Measurements from ENCODE around the gene FAM177A1. TPM values are rescaled to one million over a fixed set of nuclear protein-coding genes. Genes with fewer than 3 reads are reported as not detected.

Gene FAM177A1
- polyA plus RNA-seq, 1 donor from 2014 or later, result 124 TPM

DNA sequence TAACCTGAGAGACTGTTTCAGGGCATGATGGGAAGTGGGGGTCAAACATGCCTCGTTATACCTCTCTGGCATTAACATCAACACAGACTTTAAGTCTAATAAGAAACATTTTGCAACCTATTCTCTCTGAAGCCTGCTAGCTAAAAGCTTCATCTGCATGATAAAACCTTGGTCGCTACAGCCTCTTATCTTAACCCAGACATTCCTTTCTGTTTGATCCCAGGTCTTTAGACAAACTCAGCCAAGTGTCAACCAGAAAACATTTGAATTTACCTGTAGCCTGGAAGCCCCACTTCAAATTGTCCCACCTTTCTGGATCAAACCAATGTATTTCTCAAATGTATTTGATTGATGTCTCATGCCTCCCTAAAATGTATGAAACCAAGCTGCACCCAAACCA lies 66.6 kb downstream of the FAM177A1 start:
- Histone ChIP-seq H3K4me3 (ENCODE audit: low read length) (no peak overlapping the region), H3K9me3 (ENCODE audit: low read length) (no peaks in the 10 kb centered on the region), H3K27me3 (ENCODE audit: insufficient read depth, low read depth, low read length) (no peaks in the 10 kb centered on the region), H4K20me1 (ENCODE audit: insufficient read depth) (no peaks in the 10 kb centered on the region), H3K36me3 (ENCODE audit: insufficient read depth, low read length) (peaks cover 20% of the 10 kb centered on the region), H3K9me2 (ENCODE audit: insufficient read depth, low read length) (no peaks in the 10 kb centered on the region), H3K9ac (ENCODE audit: low read length) (no peak overlapping the region), H2AFZ (ENCODE audit: low read depth, low read length) (no peak overlapping the region), H3K4me2 (ENCODE audit: low read length) (no peak overlapping the region), H3F3A (ENCODE audit: insufficient read depth, low read length, poor library complexity, severe bottlenecking) (no peaks in the 10 kb centered on the region), H3K27ac (ENCODE audit: low read length) (no peak overlapping the region), H3K79me2 (replicated peaks; ENCODE audit: insufficient read depth, low read length) (no peaks in the 10 kb centered on the region)
- no peak for TF ChIP-seq EP300 (conservative IDR thresholded peaks at IDR 0.05; ENCODE audit: poor library complexity, severe bottlenecking)
- TF ChIP-seq POLR2AphosphoS5 (IDR thresholded peaks at IDR 0.05), result no peak
- no peak for TF ChIP-seq RAD21 (conservative IDR thresholded peaks at IDR 0.05)
- no peak for TF ChIP-seq REST (IDR thresholded peaks at IDR 0.05; ENCODE audit: borderline replicate concordance)
- TF ChIP-seq CTCF (IDR thresholded peaks at IDR 0.05; ENCODE audit: poor library complexity, severe bottlenecking), result no peak
- no peak for TF ChIP-seq MXI1 (conservative IDR thresholded peaks at IDR 0.05; ENCODE audit: poor library complexity, severe bottlenecking)
- no peak for TF ChIP-seq SMC3 (conservative IDR thresholded peaks at IDR 0.05; ENCODE audit: poor library complexity)
- TF ChIP-seq EZH2 (IDR thresholded peaks at IDR 0.05; ENCODE audit: borderline replicate concordance, insufficient read depth, low read length, poor library complexity, severe bottlenecking), result no peak
- TF ChIP-seq TAF1 (IDR thresholded peaks at IDR 0.05; ENCODE audit: low read depth), result no peak

DNA sequence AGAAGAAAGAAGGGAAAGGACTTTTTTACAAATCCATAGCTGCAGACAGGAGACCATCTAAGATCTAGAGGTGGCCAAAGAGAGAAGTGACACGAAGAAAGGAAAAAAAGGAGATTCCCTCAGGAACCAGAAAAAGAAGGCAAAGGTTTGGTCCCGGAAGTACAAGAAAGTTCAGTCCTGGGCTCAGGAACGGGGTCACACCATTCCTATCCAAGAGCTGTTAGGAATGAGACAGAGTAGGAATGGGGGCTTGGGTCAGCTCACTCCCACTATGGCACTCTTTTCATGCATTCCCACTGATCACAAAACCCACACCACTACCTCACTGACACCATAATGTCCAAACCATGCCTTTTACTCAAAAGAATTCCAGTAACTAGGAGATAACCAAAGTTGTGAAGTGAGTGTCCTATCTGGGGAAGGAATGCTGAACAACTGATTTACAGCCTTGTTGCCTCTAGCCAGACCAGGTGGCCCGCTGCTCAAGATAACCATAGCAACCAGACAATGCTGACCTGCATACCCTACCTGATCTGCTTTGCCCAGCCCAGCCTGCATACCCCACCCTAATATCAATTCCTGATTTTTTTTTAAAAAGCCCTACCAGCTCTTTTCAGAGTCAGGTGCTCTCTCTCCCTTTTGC lies 67.4 kb downstream of the FAM177A1 start:
- Histone ChIP-seq H3K9ac (ENCODE audit: low read length) (no peak overlapping the region), H3F3A (ENCODE audit: insufficient read depth, low read length, poor library complexity, severe bottlenecking) (no peaks in the 10 kb centered on the region), H3K4me3 (ENCODE audit: low read length) (no peak overlapping the region), H3K27me3 (ENCODE audit: insufficient read depth, low read depth, low read length) (no peaks in the 10 kb centered on the region), H3K27ac (ENCODE audit: low read length) (no peak overlapping the region), H3K9me3 (ENCODE audit: low read length) (no peaks in the 10 kb centered on the region), H3K4me2 (ENCODE audit: low read length) (no peak overlapping the region), H2AFZ (ENCODE audit: low read depth, low read length) (no peak overlapping the region), H3K36me3 (ENCODE audit: insufficient read depth, low read length) (peaks cover 20% of the 10 kb centered on the region), H3K9me2 (ENCODE audit: insufficient read depth, low read length) (no peaks in the 10 kb centered on the region), H4K20me1 (ENCODE audit: insufficient read depth) (no peaks in the 10 kb centered on the region), H3K79me2 (replicated peaks; ENCODE audit: insufficient read depth, low read length) (peaks cover 3% of the 10 kb centered on the region)
- TF ChIP-seq REST (IDR thresholded peaks at IDR 0.05; ENCODE audit: borderline replicate concordance) (no peak), TAF1 (IDR thresholded peaks at IDR 0.05; ENCODE audit: low read depth) (no peak), POLR2AphosphoS5 (IDR thresholded peaks at IDR 0.05) (no peak), EP300 (conservative IDR thresholded peaks at IDR 0.05; ENCODE audit: poor library complexity, severe bottlenecking) (no peak), SMC3 (conservative IDR thresholded peaks at IDR 0.05; ENCODE audit: poor library complexity) (no peak), MXI1 (conservative IDR thresholded peaks at IDR 0.05; ENCODE audit: poor library complexity, severe bottlenecking) (no peak), RAD21 (conservative IDR thresholded peaks at IDR 0.05) (no peak), EZH2 (IDR thresholded peaks at IDR 0.05; ENCODE audit: borderline replicate concordance, insufficient read depth, low read length, poor library complexity, severe bottlenecking) (no peak), CTCF (IDR thresholded peaks at IDR 0.05; ENCODE audit: poor library complexity, severe bottlenecking) (no peak)

Measured in neural cell (in vitro differentiated cells).